ENCODE data around the gene CCDC38.
A peak's percentile ranks its signal among the peaks of the same experiment; 100 is the strongest.

CCDC38 gene

DNA sequence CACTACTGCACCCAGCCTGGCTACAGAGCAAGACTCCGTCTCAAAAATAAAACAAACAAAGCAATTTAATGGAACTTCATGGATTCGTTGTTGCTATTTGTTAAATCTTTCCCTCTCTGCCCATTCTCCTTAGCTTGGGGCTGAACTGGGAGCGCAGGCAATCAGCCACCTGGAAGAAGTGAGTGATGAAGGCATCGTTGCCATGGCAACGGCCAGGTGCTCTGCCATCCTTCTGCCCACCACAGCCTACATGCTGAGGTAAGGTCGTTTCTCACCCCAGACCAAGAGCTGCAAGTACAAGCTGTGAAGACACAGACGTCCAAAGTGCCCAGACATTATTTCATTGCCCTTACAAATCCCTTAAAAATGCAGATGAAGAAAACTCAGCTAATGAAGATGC, 19.8 kb upstream of the CCDC38 start:
- no peak for DNase-seq (ENCODE audit: low spot score)

DNA sequence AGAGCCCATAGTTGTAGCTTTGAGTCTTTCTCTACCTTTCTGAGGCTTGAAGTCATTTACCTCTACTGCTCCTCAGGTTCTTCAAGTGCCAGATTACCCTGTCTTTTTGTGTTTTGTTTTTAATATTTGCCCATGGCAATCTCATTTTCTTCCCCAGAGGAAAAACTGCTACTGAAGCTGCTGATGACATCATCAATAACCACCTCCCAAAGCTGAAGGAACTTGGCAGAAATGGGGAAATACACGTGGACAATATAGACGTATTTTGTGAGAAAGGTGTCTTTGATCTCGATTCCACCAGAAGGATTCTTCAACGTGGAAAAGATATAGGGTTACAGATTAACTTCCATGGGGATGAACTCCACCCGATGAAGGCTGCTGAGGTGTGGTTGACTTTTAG, 17.8 kb upstream of the CCDC38 start:
- no peak for DNase-seq (ENCODE audit: low spot score)

DNA sequence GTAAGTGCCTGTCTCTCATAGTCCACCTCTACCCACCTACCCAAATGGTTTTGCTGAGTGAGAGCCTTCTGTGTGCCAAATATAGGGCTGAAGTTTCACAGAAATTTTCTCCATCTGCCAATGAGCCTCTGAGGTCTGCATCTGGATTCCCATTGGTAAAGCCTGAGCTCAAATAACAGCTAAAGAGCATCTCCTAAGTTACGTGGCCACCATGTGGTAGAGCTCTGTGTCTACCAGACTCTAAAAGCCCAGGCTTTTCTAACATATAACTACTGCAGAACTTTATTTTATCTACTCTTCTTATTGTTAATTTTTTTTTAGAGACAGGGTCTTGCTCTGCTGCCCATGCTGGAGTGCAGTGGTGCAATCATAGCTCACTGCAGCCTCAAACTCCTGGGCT, 16.7 kb upstream of the CCDC38 start:
- peak; percentile 28 for DNase-seq (ENCODE audit: low spot score)

DNA sequence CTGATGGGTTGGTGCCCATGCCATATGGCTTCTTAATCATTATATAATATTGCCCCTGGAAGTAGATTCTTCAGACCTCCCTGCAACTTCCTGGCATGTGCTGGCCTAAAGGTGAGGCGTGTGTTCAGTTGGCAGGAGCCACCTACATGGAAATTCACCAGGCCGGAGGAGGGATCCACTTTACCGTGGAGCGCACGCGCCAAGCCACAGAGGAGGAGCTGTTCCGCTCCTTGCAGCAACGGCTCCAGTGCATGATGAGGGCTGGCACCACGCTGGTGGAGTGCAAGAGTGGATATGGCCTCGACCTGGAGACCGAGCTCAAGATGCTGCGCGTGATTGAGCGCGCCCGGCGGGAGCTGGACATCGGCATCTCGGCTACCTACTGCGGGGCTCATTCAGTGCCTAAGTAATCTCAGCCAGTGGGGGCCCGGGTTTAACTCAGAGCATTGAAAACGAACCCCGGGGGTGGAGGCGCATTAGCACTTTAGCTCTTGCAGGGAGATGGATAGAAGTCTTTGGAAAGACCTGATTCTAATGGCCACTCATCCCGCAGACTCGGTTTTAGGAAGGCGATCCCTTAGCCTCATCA, 14.2 kb upstream of the CCDC38 start:
- DNase-seq (ENCODE audit: low spot score): no peak

DNA sequence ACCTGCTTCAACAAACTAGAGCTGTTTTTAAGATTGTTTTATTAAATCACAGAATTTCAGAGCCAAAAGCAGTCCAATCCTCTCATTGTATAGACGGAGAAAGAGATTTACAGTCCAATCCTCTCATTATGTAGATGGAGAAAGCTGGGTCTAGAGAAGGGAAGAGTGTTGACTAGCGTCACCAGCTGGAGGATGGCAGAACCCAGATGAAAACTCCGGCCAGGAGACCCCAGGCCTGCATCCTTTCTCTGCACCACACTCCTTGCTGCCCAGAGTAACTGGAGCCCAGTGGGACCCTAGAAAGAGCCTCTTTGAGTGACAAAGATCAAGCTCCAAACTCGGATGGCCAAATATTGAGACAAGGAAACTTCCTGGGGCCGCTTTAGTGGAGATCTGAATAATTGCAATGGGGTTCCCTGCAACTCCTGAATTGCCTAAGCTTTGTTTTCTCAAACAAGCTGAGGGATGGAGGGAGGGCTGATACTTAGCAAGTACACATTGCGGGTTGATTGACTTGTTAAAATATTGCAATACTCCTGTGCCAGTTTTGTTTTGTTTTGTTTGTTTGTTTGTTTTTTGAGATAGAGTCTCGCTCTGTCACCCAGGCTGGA, 13.2 kb upstream of the CCDC38 start:
- no peak for DNase-seq (ENCODE audit: low spot score)

DNA sequence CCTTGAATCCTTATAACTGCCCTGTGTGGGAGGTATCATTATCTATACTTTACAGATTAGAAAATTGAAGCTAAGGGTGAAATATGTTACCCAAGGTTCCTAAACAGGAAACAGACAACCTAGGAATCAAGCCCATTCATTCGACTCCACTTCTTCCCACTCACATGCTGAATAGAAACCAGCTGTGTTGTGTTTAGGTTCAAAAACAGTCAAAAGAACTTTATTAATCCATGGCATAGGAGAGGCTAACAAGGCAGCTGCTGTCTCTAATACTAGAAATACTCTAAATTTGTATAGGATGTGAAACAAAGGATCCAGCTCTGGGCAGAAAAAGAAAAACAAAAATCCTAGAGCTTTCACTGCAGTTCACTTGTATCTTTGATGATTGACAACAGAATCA, 10.6 kb upstream of the CCDC38 start:
- DNase-seq (ENCODE audit: low spot score): no peak

DNA sequence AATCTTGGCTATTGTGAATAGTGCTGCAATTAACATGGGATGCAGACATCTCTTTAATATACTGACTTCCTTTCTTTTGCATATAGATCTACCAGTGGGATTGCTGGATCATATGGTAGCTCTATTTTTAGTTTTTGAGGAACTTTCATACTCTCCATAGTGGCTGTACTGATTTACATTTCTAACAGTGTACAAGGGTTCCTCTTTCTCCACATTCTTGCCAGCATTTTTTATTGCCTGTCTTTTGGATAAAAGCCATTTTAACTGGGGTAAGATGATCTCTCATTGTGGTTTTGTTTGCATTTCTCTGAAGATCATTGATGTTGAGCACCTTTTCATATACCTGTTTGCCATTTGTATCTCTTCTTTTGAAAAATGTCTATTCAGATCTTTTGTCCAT, 9.1 kb upstream of the CCDC38 start:
- no peak for DNase-seq (ENCODE audit: low spot score)

DNA sequence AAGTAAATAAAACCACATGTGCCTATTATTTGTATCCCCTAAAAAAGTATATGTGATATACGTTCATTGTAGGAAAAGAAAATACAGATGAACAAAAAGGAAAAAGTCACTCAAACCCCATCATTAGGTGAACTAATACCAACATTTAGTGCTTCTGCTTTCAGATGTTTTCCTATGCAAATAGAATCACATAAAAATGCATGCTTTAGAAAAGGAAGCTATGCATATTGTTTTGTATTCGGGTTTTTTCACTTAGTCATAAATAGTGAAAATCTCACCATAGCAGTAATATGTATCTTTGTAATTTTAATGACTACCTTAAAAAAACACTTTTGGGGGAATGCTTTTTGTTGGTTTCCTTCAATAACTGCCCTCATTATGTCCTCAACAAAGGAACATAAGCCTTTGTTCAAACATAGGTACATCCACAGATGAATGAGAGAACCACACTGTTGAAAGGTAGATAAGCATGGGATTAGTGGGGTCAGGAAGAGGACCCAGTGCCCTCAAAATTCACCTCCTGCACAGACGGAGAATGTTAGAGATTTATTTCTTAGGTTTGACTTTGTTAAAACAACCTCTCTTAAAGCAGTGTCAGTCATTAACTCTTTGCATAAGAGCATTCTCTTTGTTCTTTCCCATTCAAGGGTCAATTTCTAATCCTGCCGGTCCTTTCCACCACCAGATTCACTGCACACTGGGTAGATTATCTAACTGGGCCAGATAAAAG, 7.2 kb upstream of the CCDC38 start:
- no peak for DNase-seq (ENCODE audit: low spot score)

DNA sequence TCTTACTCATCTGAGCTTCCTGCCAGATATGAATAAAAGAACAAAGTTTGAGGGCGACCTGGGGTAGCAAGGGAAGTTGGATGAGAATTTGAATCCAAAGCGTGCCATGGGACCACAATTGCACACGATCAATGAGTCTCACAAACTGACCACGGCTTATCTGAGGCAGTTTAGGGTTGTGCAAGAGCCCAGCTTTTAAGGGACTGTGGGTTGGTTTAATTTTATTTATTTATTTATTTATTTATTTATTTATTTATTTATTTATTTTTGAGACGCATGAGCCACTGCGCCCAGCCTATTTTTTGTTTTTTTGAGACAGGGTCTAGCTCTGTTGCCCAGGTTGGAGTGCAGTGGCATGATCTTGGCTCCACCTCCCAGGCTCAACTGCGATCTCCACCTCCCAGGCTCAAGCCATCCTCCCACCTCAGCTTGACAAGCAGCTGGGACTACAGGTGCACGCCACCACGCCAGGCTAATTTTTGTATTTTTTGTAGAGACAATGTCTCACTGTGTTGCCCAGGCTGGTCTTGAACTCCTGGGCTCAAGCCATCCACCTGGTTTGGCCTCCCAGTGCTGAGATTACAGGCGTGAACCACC, 1.8 kb upstream of the CCDC38 start:
- DNase-seq (ENCODE audit: low spot score): no peak

DNA sequence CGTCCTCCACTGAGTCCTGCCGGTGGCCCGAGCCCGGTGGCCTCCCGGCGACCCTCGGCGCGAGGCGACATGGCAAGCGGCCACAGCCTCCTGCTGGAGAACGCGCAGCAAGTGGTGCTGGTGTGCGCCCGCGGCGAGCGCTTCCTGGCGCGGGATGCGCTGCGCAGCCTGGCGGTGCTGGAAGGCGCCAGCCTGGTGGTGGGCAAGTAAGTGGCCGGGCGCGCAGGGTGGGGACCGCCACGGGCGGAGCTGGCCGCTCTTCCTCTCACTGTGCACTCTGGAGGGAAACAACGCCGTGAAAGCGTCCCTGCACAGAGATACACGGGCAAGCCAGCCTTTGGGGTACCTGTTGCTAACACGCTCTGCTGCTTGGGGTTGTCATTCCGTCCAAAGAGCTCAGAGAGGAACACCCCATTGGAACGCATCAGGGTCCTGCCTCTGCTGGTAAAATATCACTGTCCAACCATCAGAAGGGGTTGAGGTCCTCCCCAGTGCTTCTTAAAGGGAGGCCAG, 972 bp upstream of the CCDC38 start, which contains the start of gene AMDHD1:
TSS of gene AMDHD1 (plus strand) at position 2 of the 513 bp plus-strand sequence. CDS start at position 70, 68 bp downstream.
- peak; percentile 76 for DNase-seq (ENCODE audit: low spot score)

DNA sequence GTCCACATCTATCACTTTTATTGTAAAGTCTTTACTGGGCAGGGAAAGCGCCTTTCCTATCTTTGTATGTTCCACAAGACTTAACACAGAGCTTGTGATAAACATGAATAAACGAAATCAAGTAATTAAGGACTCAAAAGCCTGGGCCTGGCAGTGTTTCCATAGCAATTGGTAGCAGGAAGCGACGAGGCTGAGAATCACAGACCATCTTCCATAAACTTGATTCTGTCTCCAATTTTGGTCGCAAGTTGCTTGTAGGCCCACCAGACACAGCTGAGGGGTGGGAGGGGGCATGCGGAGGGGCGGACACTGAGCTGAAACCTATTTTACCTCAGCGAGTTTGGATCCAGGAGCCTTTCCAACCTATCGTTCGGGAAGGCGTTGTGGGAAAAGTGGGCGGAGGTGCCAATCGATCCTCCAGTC, 302 bp downstream of the CCDC38 start:
- DNase-seq (ENCODE audit: low spot score): peak; percentile 13

DNA sequence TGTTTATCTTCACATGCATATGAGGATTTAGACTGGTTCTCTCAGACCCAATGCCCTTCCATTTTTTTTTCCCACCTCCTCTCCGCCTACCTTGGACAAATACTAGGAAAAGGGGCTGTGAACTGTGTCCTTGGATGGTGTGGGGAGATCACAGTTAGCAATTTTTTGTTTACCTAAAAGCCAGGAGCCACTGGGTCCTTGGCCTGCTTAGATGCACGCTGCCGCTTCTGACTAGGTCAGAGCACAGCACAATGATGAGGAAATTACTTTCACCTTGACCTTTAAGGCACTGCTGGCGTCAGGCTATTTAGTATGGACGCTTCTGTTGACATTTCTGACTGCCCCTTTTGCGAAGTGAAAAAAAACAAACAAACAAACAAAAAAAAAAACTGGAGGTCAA, 1.9 kb downstream of the CCDC38 start:
- no peak for DNase-seq (ENCODE audit: low spot score)

DNA sequence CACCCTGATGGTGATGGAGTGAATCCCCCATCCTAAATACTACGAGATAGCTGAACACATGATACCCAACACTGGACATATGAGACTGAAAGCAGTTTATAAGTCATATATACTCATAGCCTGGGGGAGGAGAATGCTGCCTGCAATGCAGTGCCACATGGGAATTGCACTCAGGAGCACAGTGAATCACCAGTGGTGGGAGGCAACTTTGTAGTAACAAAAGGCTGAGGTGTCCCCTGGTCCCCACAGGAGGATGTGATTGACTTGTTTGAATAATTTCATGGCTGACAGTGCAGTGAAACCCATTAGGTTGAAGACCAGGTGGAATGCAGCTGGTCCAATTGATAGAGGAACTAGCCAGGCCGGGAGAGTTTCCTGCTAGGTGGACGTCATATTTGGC, 20.2 kb downstream of the CCDC38 start:
- DNase-seq (ENCODE audit: low spot score): no peak

DNA sequence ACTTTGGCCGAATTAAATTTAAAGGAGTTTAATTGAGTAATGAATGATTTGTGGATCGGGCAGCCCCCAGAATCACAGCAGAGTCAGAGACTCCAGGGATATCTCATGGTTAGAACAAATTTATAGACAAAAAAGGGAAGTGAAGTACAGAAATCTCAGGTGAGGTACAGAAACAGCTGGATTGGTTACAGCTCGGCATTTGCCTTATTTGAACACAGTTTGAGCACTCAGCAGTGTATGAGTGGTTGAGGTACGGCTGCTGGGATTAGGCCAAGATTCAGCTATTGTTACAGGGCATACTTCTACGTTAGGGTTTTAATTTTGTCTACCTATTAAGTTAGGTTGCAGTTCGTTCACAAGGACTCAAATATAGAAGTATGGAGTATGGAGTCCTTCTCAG, 23.3 kb downstream of the CCDC38 start:
- DNase-seq (ENCODE audit: low spot score): no peak

DNA sequence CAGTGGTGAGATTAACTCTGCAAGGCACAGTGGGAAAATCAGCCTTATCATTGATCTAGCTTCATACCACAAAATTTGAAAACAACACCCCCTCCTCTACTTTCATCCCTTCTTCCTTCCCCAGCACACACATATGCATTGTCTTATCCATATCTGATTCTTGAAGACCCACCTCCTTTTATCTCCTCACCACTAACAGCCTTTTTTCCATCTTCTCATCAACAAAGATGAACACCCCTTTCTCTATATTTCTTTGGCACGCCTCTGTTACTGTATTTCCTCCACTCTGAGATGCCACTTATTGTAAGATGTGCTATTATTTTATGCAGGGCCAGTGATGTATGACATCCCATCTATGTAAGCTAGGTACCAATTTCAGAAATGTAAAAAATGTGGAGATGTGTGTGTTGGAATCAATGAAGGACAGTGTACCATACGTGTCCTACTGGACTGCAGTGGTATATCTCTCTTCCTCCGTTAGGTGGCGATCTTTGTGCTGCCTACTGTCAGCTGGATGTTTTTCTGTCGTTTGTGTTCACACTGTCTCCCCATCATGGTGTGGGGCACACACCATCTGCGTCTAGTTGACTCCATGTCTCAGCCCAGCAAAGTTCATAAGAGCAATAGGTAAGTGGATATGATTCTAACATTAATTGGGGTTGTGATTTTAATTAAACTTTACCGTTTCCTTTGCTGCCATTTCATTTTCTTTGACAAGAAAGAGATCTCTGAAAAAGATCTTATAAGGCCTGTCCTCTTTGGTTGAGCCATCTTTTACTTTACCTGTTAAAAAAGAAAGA, 24.0 kb downstream of the CCDC38 start:
- DNase-seq (ENCODE audit: low spot score): peak; percentile 70

DNA sequence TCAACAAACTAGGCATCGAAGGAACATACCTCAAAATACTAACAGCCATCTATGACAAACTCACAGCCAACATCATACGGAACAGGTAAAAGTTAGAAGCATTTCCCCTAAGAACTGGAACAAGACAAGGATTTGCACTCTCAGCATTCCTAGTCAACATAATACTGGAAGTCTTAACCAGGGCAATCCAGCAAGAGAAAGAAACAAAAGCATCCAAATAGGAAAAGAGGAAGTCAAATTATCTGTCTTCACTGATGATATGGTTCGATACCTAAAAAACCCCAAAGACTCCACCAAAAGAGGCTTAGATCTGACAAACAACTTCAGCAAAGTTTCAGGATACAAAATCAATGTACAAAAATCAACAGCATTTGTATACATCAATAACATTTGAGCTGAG, 32.5 kb downstream of the CCDC38 start:
- no peak for DNase-seq (ENCODE audit: low spot score)

DNA sequence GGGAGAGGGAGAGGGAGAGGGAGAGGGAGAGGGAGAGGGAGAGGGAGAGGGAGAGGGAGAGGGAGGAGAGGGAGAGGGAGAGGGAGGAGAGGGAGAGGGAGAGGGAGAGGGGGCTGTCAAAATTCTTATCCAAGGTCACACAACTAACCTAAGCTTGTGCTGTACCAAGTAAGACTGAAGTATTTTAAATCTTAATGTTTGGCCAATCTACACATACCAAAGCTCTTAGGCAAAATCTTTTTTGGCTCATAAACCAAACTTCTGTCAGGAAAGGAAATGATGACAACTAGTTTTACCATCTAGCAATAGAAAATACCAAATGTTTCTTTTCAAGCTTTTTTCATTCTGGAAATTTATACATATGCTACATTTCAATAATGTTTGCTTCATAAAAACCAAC, 33.8 kb downstream of the CCDC38 start:
- peak; percentile 18 for DNase-seq (ENCODE audit: low spot score)

DNA sequence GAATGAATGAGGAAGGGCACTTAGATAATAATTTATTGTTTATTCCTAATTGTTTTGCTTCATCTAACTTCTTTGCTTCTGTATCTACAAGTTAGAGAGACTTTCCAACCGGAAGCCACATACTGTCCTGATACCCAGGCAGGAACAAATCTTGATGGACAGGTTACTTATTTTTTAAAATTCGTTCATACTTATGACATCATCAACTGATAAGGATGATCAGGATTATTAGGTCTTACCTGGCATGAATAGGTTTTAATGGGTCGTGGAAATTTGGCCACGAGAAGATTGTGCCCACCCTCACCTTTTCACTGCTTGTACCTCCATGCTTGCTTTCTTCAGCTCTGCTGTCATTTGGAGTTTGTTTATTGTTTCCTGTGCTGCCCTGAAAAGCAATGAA, 44.3 kb downstream of the CCDC38 start:
- no peak for DNase-seq (ENCODE audit: low spot score)

DNA sequence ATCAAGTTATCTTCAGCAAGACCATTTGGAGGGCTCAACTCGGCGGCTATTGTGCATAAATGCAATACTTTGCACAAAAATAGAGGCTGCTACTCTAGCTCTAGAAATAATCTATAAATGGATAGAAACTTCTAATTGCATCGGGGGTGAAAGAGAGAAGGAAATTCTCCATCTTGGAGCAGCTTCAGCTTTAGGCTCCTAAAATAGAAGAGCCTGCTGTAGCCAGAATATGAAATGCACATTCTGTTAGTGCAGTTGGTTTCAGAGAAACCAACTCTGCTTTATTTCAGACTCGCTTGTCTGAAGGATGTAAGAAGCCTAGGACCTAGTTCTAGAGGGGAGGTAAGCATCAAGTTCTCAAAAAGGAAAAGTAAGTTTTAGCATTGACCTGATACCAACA, 45.6 kb downstream of the CCDC38 start:
- no peak for DNase-seq (ENCODE audit: low spot score)

DNA sequence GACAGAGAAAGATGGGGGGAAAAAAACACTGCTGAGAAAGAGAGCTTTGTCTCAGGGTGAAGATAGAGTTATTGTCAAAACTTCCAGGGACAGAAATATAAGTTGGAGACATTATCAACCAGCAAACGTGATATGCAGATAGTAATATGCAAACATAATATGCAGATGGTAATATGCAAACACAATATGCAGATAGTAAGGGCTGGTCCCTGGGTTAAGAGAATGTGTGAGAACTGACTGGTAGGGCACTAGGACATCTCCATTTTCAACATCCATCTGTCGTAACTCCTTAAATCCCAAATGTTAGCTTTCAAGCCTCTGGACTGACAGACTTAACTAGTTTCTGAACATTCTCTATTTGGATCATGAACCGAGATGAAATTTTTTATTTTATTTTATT, 51.5 kb downstream of the CCDC38 start:
- DNase-seq (ENCODE audit: low spot score): no peak

DNA sequence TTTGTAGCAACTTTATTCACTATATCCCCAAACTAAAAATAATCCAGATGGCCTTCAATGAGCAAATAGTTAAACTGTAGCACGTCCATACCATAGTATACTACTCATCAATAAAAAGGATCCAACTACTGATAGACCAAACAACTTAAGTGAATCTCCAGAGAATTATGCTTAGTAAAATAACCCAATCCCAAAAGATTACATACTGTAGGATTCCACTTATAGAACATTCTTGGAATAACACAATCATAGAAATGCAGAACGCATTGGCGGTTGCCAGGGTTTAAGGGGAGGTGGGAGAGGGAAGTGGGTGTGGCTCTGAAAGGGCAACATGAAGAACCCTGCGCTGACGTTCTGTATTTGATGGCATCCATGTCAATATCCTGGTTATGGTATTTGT, 55.1 kb downstream of the CCDC38 start:
- DNase-seq (ENCODE audit: low spot score): no peak

DNA sequence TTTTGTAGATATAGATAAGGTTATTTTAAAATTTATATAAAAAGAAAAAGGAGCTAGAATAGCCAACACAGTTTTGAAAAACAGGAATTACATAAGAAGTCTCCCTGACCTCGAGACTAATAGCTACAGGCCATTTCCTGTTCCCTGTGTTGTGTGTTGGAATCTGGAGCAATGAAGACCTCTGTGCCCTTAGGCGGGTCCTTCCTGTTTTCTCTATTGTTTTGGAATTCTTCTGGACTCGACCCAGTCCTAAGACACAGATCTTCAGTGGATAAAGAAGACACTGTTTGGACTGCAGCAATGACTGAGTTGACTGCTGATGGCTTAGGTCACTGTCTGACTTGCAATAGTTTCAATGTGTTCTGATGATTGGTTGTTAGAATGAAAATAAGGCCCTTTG, 57.4 kb downstream of the CCDC38 start:
- DNase-seq (ENCODE audit: low spot score): no peak

Measured in AG20443 (cell line).